KMS-11 (cell line): ENCODE data around the gene EPYC.

Experiments used
- H2AFZ ChIP-seq: fragments of 200-600 bp; sonication (generic); 2 replicates; pipeline ENCODE4 v1.6.1; 2016; ENCODE audit warnings: antibody characterized with exemption, mixed run types, low read depth
- H3K27ac ChIP-seq: fragments of 200-600 bp; sonication (generic); 2 replicates; pipeline ENCODE4 v1.6.1; 2016; ENCODE audit warnings: mild to moderate bottlenecking, mixed run types
- H3K27me3 ChIP-seq: fragments of 200-600 bp; sonication (generic); 2 replicates; pipeline ENCODE4 v1.6.1; 2017; ENCODE audit warnings: mild to moderate bottlenecking, low read depth, mixed run types, moderate library complexity; ENCODE audit not compliant: insufficient read depth
- H3K36me3 ChIP-seq: fragments of 200-600 bp; sonication (generic); 2 replicates; pipeline ENCODE4 v1.6.1; 2017; ENCODE audit warnings: mild to moderate bottlenecking, mixed run types; ENCODE audit not compliant: insufficient read depth
- H3K4me1 ChIP-seq: fragments of 200-600 bp; sonication (generic); 2 replicates; pipeline ENCODE4 v1.6.1; 2016; ENCODE audit warnings: mild to moderate bottlenecking, low read depth, mixed run types; ENCODE audit not compliant: poor library complexity, severe bottlenecking
- H3K4me2 ChIP-seq: fragments of 200-600 bp; sonication (generic); 2 replicates; pipeline ENCODE4 v1.7.0; 2016; ENCODE audit warnings: mild to moderate bottlenecking, mixed run types
- H3K4me3 ChIP-seq: fragments of 200-600 bp; sonication (generic); IDR thresholded peaks from 2 replicates; pipeline ENCODE4 v1.6.1; 2017; ENCODE audit warnings: low read depth, low read length, mixed read lengths; ENCODE audit not compliant: insufficient read depth
- H3K79me2 ChIP-seq: fragments of 200-600 bp; sonication (generic); 2 replicates; pipeline ENCODE4 v1.6.1; 2016; ENCODE audit warnings: low read depth, mixed run types; ENCODE audit not compliant: insufficient read depth
- H3K9ac ChIP-seq: fragments of 200-600 bp; sonication (generic); 2 replicates; pipeline ENCODE4 v1.6.1; 2016; ENCODE audit warnings: mild to moderate bottlenecking, mixed run types
- H4K20me1 ChIP-seq: fragments of 200-600 bp; sonication (generic); 2 replicates; pipeline ENCODE4 v1.6.1; 2016; ENCODE audit warnings: mild to moderate bottlenecking, mixed run types; ENCODE audit not compliant: insufficient read depth
- CTCF ChIP-seq: fragments of 200-600 bp; sonication (generic); conservative IDR thresholded peaks from 2 replicates; pipeline ENCODE4 v1.6.1; 2017; ENCODE audit warnings: low read depth, mild to moderate bottlenecking, antibody characterized with exemption, low read length, moderate library complexity, mixed read lengths

The EPYC gene

GRCh38 chr12:90951432-90952105, 53.2 kb downstream of the EPYC start:
- H3K36me3 ChIP-seq: no peaks in the 10 kb centered on the region
- no peak overlapping the region for H3K4me3 ChIP-seq
- no peak overlapping the region for H2AFZ ChIP-seq
- H3K4me1 ChIP-seq: no peaks in the 10 kb centered on the region
- H3K4me2 ChIP-seq: no peak overlapping the region
- H3K79me2 ChIP-seq: no peaks in the 10 kb centered on the region
- TF ChIP-seq CTCF: no peak
- no peaks in the 10 kb centered on the region for H4K20me1 ChIP-seq
- H3K27me3 ChIP-seq: no peaks in the 10 kb centered on the region
- no peak overlapping the region for H3K27ac ChIP-seq
- no peak overlapping the region for H3K9ac ChIP-seq

- no peak for TF ChIP-seq CTCF
Measured at GRCh38 chr12:90947869-90948268, 56.9 kb downstream of the EPYC start.

GRCh38 chr12:90945070-90945649, 59.6 kb downstream of the EPYC start:
- no peak overlapping the region for H3K9ac ChIP-seq
- H3K36me3 ChIP-seq: no peaks in the 10 kb centered on the region
- no peak overlapping the region for H3K4me3 ChIP-seq
- no peaks in the 10 kb centered on the region for H3K27me3 ChIP-seq
- H4K20me1 ChIP-seq: no peaks in the 10 kb centered on the region
- H3K4me1 ChIP-seq: no peaks in the 10 kb centered on the region
- H3K27ac ChIP-seq: no peak overlapping the region
- peak; percentile 66 for TF ChIP-seq CTCF
- no peak overlapping the region for H3K4me2 ChIP-seq
- H2AFZ ChIP-seq: no peak overlapping the region
- no peaks in the 10 kb centered on the region for H3K79me2 ChIP-seq

More at GRCh38 chr12:90947869-90948268, 56.9 kb downstream of the EPYC start:
- Histone ChIP-seq H3K27ac (no peak overlapping the region), H3K79me2 (no peaks in the 10 kb centered on the region), H3K9ac (no peak overlapping the region), H4K20me1 (no peaks in the 10 kb centered on the region), H3K36me3 (no peaks in the 10 kb centered on the region), H2AFZ (no peak overlapping the region), H3K4me1 (no peaks in the 10 kb centered on the region), H3K4me3 (no peak overlapping the region), H3K4me2 (no peak overlapping the region), H3K27me3 (no peaks in the 10 kb centered on the region)

- Histone ChIP-seq H3K4me1 (no peaks in the 10 kb centered on the region), H3K4me3 (no peak overlapping the region), H3K27ac (no peak overlapping the region), H3K36me3 (no peaks in the 10 kb centered on the region), H3K9ac (no peak overlapping the region), H2AFZ (no peak overlapping the region), H3K27me3 (no peaks in the 10 kb centered on the region), H3K4me2 (no peak overlapping the region), H4K20me1 (no peaks in the 10 kb centered on the region), H3K79me2 (no peaks in the 10 kb centered on the region)
- TF ChIP-seq CTCF: no peak
Measured at GRCh38 chr12:90943255-90943654, 61.5 kb downstream of the EPYC start.
